Neural cell (in vitro differentiated cells): ENCODE data around the gene EIF2A. TPM values are rescaled to one million over a fixed set of nuclear protein-coding genes. Genes with fewer than 3 reads are reported as not detected.

ENCODE experiments used
- H2AFZ ChIP-seq: fragments of 200-600, 300-800 bp; sonication (generic), shearing (Covaris generic); 2 replicates; pipeline ENCODE4 v1.6.0; 2014; ENCODE audit warnings: low read depth, mild to moderate bottlenecking, antibody characterized with exemption, low read length, moderate library complexity
- H3F3A ChIP-seq: fragments of 200-600 bp; shearing (Covaris generic); 2 replicates; pipeline ENCODE4 v1.6.1; 2016; ENCODE audit warnings: mild to moderate bottlenecking, moderate library complexity, mixed read lengths, antibody characterized with exemption, low read length; ENCODE audit not compliant: insufficient read depth, poor library complexity, severe bottlenecking
- H3K27ac ChIP-seq: fragments of 200-600, 300-800 bp; sonication (generic), shearing (Covaris generic); 2 replicates; pipeline ENCODE4 v1.5.1; 2014; ENCODE audit warnings: mild to moderate bottlenecking, low read length, moderate library complexity
- H3K27me3 ChIP-seq: fragments of 300-800, 200-600 bp; sonication (generic), shearing (Covaris generic); 2 replicates; pipeline ENCODE4 v1.6.0; 2014; ENCODE audit warnings: mild to moderate bottlenecking, low read depth, low read length, moderate library complexity; ENCODE audit not compliant: insufficient read depth
- H3K36me3 ChIP-seq: fragments of 300-800, 200-600 bp; sonication (generic), shearing (Covaris generic); 2 replicates; pipeline ENCODE4 v1.5.1; 2014; ENCODE audit warnings: mild to moderate bottlenecking, antibody characterized with exemption, low read length, moderate library complexity; ENCODE audit not compliant: insufficient read depth
- H3K4me2 ChIP-seq: fragments of 300-800, 200-600 bp; sonication (generic), shearing (Covaris generic); 2 replicates; pipeline ENCODE4 v1.6.0; 2014; ENCODE audit warnings: mild to moderate bottlenecking, low read length
- H3K4me3 ChIP-seq: fragments of 300-800, 200-600 bp; sonication (generic), shearing (Covaris generic); 2 replicates; pipeline ENCODE4 v1.5.1; 2014; ENCODE audit warnings: mild to moderate bottlenecking, low read length, moderate library complexity
- H3K79me2 ChIP-seq: fragments of 200-600 bp; shearing (Covaris generic); replicated peaks from 2 replicates; pipeline ENCODE4 v1.6.0; 2014; ENCODE audit warnings: mild to moderate bottlenecking, low read length, moderate library complexity; ENCODE audit not compliant: insufficient read depth
- H3K9ac ChIP-seq: fragments of 300-800, 200-600 bp; sonication (generic), shearing (Covaris generic); 2 replicates; pipeline ENCODE4 v1.6.1; 2016; ENCODE audit warnings: mild to moderate bottlenecking, low read length, mixed read lengths
- H3K9me2 ChIP-seq: fragments of 200-600 bp; shearing (Covaris generic); 2 replicates; pipeline ENCODE4 v1.6.1; 2016; ENCODE audit warnings: mild to moderate bottlenecking, low read length, mixed read lengths; ENCODE audit not compliant: insufficient read depth
- H3K9me3 ChIP-seq: fragments of 200-600, 300-800 bp; sonication (generic), shearing (Covaris generic); 2 replicates; pipeline ENCODE4 v1.6.1; 2016; ENCODE audit warnings: mild to moderate bottlenecking, mixed run types, low read length, moderate library complexity, mixed read lengths
- H4K20me1 ChIP-seq: fragments of 200-600 bp; shearing (Covaris generic); 2 replicates; pipeline ENCODE4 v1.6.1; 2016; ENCODE audit warnings: mild to moderate bottlenecking, mixed run types; ENCODE audit not compliant: insufficient read depth
- EP300 ChIP-seq: fragments of 450-650 bp; conservative IDR thresholded peaks from 2 replicates; pipeline ENCODE4 v1.6.1; 2014; ENCODE audit warnings: antibody characterized with exemption, mild to moderate bottlenecking, moderate library complexity; ENCODE audit not compliant: poor library complexity, severe bottlenecking
- EZH2 ChIP-seq: fragments of 200-600, 300-800 bp; shearing (Covaris generic), sonication (generic); IDR thresholded peaks from 2 replicates; pipeline ENCODE4 v1.6.1; 2014; ENCODE audit warnings: antibody characterized with exemption, low read length, borderline replicate concordance, mild to moderate bottlenecking; ENCODE audit not compliant: insufficient read depth, poor library complexity, severe bottlenecking
- MXI1 ChIP-seq: fragments of 450-650 bp; conservative IDR thresholded peaks from 2 replicates; pipeline ENCODE4 v1.6.1; 2014; ENCODE audit warnings: antibody characterized with exemption, mild to moderate bottlenecking; ENCODE audit not compliant: poor library complexity, severe bottlenecking
- POLR2AphosphoS5 ChIP-seq: IDR thresholded peaks from 2 replicates; pipeline ENCODE4 v1.6.1; 2012
- RAD21 ChIP-seq: fragments of 450-650 bp; conservative IDR thresholded peaks from 2 replicates; pipeline ENCODE4 v1.6.1; 2014; ENCODE audit warnings: antibody characterized with exemption, mild to moderate bottlenecking, moderate library complexity
- REST ChIP-seq: IDR thresholded peaks from 2 replicates; pipeline ENCODE4 v1.6.1; 2012; ENCODE audit warnings: borderline replicate concordance
- SMC3 ChIP-seq: fragments of 450-650 bp; conservative IDR thresholded peaks from 2 replicates; pipeline ENCODE4 v1.6.1; 2014; ENCODE audit warnings: antibody characterized with exemption, mild to moderate bottlenecking, moderate library complexity; ENCODE audit not compliant: poor library complexity
- TAF1 ChIP-seq: IDR thresholded peaks from 2 replicates; pipeline ENCODE4 v1.6.1; 2012; ENCODE audit warnings: low read depth
- polyA minus RNA-seq: library from RNA; depleted of rRNA, polyadenylated mRNA; stranded (reverse); fragments of >200 nt; gene quantifications from 2 replicates; pipeline ENCODE4 v1.2.3, GENCODE V29; 2014
- polyA plus RNA-seq: library from polyadenylated mRNA; depleted of rRNA; stranded (reverse); fragments of >200 nt; gene quantifications from 2 replicates; pipeline ENCODE4 v1.2.3, GENCODE V29; 2014
- TF ChIP-seq, protein P1 (sequence below): fragments of 450-650 bp; IDR thresholded peaks from 2 replicates; pipeline ENCODE4 v1.5.1; 2014; ENCODE audit warnings: antibody characterized with exemption, mild to moderate bottlenecking, moderate library complexity; ENCODE audit not compliant: poor library complexity, severe bottlenecking

EIF2A gene
- polyA plus RNA-seq, result 67.9 and 82.6 TPM in 2 replicates
- polyA minus RNA-seq, result 104 and 118 TPM in 2 replicates

GRCh38 chr3:150546226-150547044 is at the start of gene EIF2A, which contains the start of gene SERP1:
TSS of gene EIF2A (plus strand) at chr3:150546787. CDS start at chr3:150546803, 16 bp downstream.
TSS of gene SERP1 (minus strand) at chr3:150546496. CDS start at chr3:150546135, 361 bp downstream.
- no peaks in the 10 kb centered on the region for H3K27me3 ChIP-seq
- H2AFZ ChIP-seq, result peak within 1 kb of the TSS; percentile 47
- H3F3A ChIP-seq, result no peaks in the 10 kb centered on the region
- H3K79me2 ChIP-seq, result peaks cover 63% of the 10 kb centered on the region
- no peaks in the 10 kb centered on the region for H3K9me3 ChIP-seq
- H3K36me3 ChIP-seq, result peaks cover 6% of the 10 kb centered on the region
- TF ChIP-seq RAD21 (peak; percentile 39), EP300 (peak; percentile 70), TAF1 (peak; percentile 30), POLR2AphosphoS5 (peak; percentile 97), REST (peak; percentile 88), SMC3 (peak; percentile 61), MXI1 (peak; percentile 100), EZH2 (no peak)
- TF ChIP-seq, protein P1, sequence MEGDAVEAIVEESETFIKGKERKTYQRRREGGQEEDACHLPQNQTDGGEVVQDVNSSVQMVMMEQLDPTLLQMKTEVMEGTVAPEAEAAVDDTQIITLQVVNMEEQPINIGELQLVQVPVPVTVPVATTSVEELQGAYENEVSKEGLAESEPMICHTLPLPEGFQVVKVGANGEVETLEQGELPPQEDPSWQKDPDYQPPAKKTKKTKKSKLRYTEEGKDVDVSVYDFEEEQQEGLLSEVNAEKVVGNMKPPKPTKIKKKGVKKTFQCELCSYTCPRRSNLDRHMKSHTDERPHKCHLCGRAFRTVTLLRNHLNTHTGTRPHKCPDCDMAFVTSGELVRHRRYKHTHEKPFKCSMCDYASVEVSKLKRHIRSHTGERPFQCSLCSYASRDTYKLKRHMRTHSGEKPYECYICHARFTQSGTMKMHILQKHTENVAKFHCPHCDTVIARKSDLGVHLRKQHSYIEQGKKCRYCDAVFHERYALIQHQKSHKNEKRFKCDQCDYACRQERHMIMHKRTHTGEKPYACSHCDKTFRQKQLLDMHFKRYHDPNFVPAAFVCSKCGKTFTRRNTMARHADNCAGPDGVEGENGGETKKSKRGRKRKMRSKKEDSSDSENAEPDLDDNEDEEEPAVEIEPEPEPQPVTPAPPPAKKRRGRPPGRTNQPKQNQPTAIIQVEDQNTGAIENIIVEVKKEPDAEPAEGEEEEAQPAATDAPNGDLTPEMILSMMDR, result no peak
- H3K9me2 ChIP-seq, result no peaks in the 10 kb centered on the region
- H3K27ac ChIP-seq, result peak within 1 kb of the TSS; percentile 97
- peak within 1 kb of the TSS; percentile 96 for H3K9ac ChIP-seq
- peak within 1 kb of the TSS; percentile 94 for H3K4me3 ChIP-seq
- peak within 1 kb of the TSS; percentile 96 for H3K4me2 ChIP-seq
- no peaks in the 10 kb centered on the region for H4K20me1 ChIP-seq

DNA sequence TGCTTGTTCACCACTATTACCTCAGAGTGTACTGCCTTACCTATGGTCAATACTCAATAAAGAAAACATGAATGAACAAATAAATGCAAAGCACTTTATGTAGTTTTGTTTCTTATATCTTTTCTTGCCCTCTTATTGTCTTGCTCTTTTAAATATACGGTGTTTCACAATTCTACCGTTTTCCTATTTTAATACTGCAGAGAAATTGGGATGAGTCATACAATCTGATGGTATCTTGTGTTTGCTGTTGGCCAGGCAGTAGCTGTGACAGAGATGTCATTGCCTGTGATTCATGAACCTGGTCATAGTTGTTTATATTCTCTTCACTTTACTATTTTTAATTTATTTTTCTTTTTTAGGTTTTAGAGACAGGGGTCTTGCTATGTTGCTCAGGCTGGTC is 48.6 kb upstream of the EIF2A start:
- Histone ChIP-seq H3K27me3 (no peaks in the 10 kb centered on the region), H3K36me3 (no peaks in the 10 kb centered on the region), H2AFZ (no peak overlapping the region), H3K9me3 (no peaks in the 10 kb centered on the region), H3F3A (no peaks in the 10 kb centered on the region), H3K27ac (no peak overlapping the region), H3K4me3 (no peak overlapping the region), H3K9me2 (no peaks in the 10 kb centered on the region), H3K79me2 (no peaks in the 10 kb centered on the region), H3K9ac (no peak overlapping the region), H3K4me2 (no peak overlapping the region), H4K20me1 (no peaks in the 10 kb centered on the region)
- TF ChIP-seq RAD21, result no peak
- no peak for TF ChIP-seq EZH2
- TF ChIP-seq EP300, result no peak
- TF ChIP-seq SMC3, result no peak
- no peak for TF ChIP-seq POLR2AphosphoS5
- TF ChIP-seq, protein P1, result no peak
- no peak for TF ChIP-seq REST
- no peak for TF ChIP-seq TAF1
- no peak for TF ChIP-seq MXI1
